Activated CD4-positive, alpha-beta T cell treated with anti-CD3 and anti-CD28 coated beads for 36 hours (primary cell): ENCODE measurements around the gene WRNIP1. TPM values are rescaled to one million over a fixed set of nuclear protein-coding genes. Genes with fewer than 3 reads are reported as not detected.

Experiments
- ATAC-seq: fragments of 200-7000 bp; cut with Tn5 transposase; one replicate; pipeline ENCODE4 v1.10.0; 2021; ENCODE audit warnings: mild to moderate bottlenecking, moderate library complexity
- CTCF ChIA-PET: fragments of 350-600 bp; sonication (Branson Sonifier 250); formaldehyde crosslinking; loops from one replicate; lab custom pipeline; 2021; ENCODE audit warnings: antibody characterized with exemption; lab: Charles Lee
- POLR2A ChIA-PET: fragments of 350-600 bp; sonication (Branson Sonifier 250); formaldehyde crosslinking; loops from one replicate; lab custom pipeline; 2021; ENCODE audit warnings: antibody characterized with exemption, inconsistent platforms; lab: Charles Lee
- DNase-seq: peaks from one replicate; pipeline ENCODE4 v3.0.0-alpha.2; 2020
- H3K27ac Mint-ChIP-seq: one replicate; pipeline ENCODE4 v1.8.0; 2021; ENCODE audit warnings: mixed read lengths
- H3K27me3 Mint-ChIP-seq: one replicate; pipeline ENCODE4 v1.8.0; 2021; ENCODE audit warnings: mixed read lengths
- H3K36me3 Mint-ChIP-seq: one replicate; pipeline ENCODE4 v1.8.0; 2021; ENCODE audit warnings: low read depth, mixed read lengths
- H3K4me1 Mint-ChIP-seq: one replicate; pipeline ENCODE4 v1.8.0; 2021; ENCODE audit warnings: mixed read lengths
- H3K4me3 Mint-ChIP-seq: one replicate; pipeline ENCODE4 v1.8.0; 2021; ENCODE audit warnings: mild to moderate bottlenecking, moderate library complexity, mixed read lengths
- H3K9me3 Mint-ChIP-seq: one replicate; pipeline ENCODE4 v1.8.0; 2021; ENCODE audit warnings: low read depth, mixed read lengths
- intact Hi-C, 2 experiments: fragments of 100-400 bp; cut with DNase I in 1 of 2; cut with micrococcal nuclease in 1 of 2; formaldehyde crosslinking; loops; one replicate each; pipeline versions ENCODE4 v1.14.2 to v1.15.1; 2022 to 2024; cut with DNase I, micrococcal nuclease
- total RNA-seq, 2 experiments: library from RNA; stranded (reverse); gene quantifications; one replicate each; pipeline ENCODE4 v1.2.3, GENCODE V29; 2021

The WRNIP1 gene
- total RNA-seq, 2 experiments from 2014 or later = 41.6 to 42.3 TPM

- no peak overlapping the region for H3K27ac Mint-ChIP-seq
- DNase-seq (no peak), ATAC-seq (no peak)
- H3K4me1 Mint-ChIP-seq = peaks cover 13% of the 10 kb centered on the region
- H3K9me3 Mint-ChIP-seq = no peaks in the 10 kb centered on the region
- H3K36me3 Mint-ChIP-seq = peaks cover 2% of the 10 kb centered on the region
- ChIA-PET CTCF (interaction anchor here (1.2 kb wide), 1 partner anchor 129 kb away, joined by 6 read pairs; no protein-coding TSS in a partner anchor), POLR2A (no interaction called here)
- intact Hi-C loops = no loop called here
- no peak overlapping the region for H3K4me3 Mint-ChIP-seq
- H3K27me3 Mint-ChIP-seq = no peaks in the 10 kb centered on the region
These were observed 37.4 kb downstream of the WRNIP1 start for GRCh38 chr6:2802521-2803060.

- DNase-seq (no peak), ATAC-seq (no peak)
- intact Hi-C loops = no loop called here
- Mint-ChIP-seq H3K27me3 (no peaks in the 10 kb centered on the region), H3K36me3 (peaks cover 2% of the 10 kb centered on the region), H3K9me3 (no peaks in the 10 kb centered on the region), H3K4me3 (no peak overlapping the region), H3K27ac (no peak overlapping the region), H3K4me1 (peaks cover 13% of the 10 kb centered on the region)
- ChIA-PET CTCF (interaction anchor here (0.9 kb wide), 1 partner anchor 13 kb away, joined by 3 read pairs; no protein-coding TSS in a partner anchor), POLR2A (no interaction called here)
These were observed 38.7 kb downstream of the WRNIP1 start for GRCh38 chr6:2803731-2804429.

- ATAC-seq (no peak), DNase-seq (no peak)
- ChIA-PET CTCF (interaction anchor here (0.9 kb wide), 1 partner anchor 13 kb away, joined by 3 read pairs; no protein-coding TSS in a partner anchor), POLR2A (no interaction called here)
- Mint-ChIP-seq H3K36me3 (no peaks in the 10 kb centered on the region), H3K27ac (no peak overlapping the region), H3K9me3 (no peaks in the 10 kb centered on the region), H3K4me3 (no peak overlapping the region), H3K4me1 (peaks cover 10% of the 10 kb centered on the region), H3K27me3 (no peaks in the 10 kb centered on the region)
- intact Hi-C loops = no loop called here
These were observed 39.3 kb downstream of the WRNIP1 start for GRCh38 chr6:2804516-2804915.

GRCh38 chr6:2805031-2805430, 39.8 kb downstream of the WRNIP1 start:
- no peaks in the 10 kb centered on the region for H3K9me3 Mint-ChIP-seq
- no peak for DNase-seq
- CTCF ChIA-PET = no interaction called here

GRCh38 chr6:2806644-2807043, 41.5 kb downstream of the WRNIP1 start:
- POLR2A ChIA-PET = no interaction called here
- Mint-ChIP-seq H3K9me3 (no peaks in the 10 kb centered on the region), H3K27ac (peak overlapping the region; percentile 27), H3K27me3 (no peaks in the 10 kb centered on the region), H3K4me1 (peaks cover 12% of the 10 kb centered on the region), H3K36me3 (no peaks in the 10 kb centered on the region), H3K4me3 (no peak overlapping the region)
- no peak for ATAC-seq
- CTCF ChIA-PET = interaction anchor here (0.6 to 1.6 kb wide), 3 partner anchors 35 to 181 kb away, joined by 3 to 7 read pairs (median 4); partner anchors contain the start of gene SERPINB1
- intact Hi-C loops = no loop called here
- no peak for DNase-seq

More at GRCh38 chr6:2805031-2805430, 39.8 kb downstream of the WRNIP1 start:
- Mint-ChIP-seq H3K27me3 (no peaks in the 10 kb centered on the region), H3K4me1 (peaks cover 10% of the 10 kb centered on the region), H3K27ac (no peak overlapping the region), H3K4me3 (no peak overlapping the region), H3K36me3 (no peaks in the 10 kb centered on the region)
- no peak for ATAC-seq
- POLR2A ChIA-PET = no interaction called here
- intact Hi-C loops = no loop called here

GRCh38 chr6:2807342-2808090, 42.3 kb downstream of the WRNIP1 start:
- H3K27ac Mint-ChIP-seq = no peak overlapping the region
- no peak for DNase-seq
- peaks cover 12% of the 10 kb centered on the region for H3K4me1 Mint-ChIP-seq
- H3K9me3 Mint-ChIP-seq = no peaks in the 10 kb centered on the region
- intact Hi-C loops = no loop called here
- H3K4me3 Mint-ChIP-seq = no peak overlapping the region
- H3K36me3 Mint-ChIP-seq = peaks cover 2% of the 10 kb centered on the region
- ATAC-seq = no peak
- ChIA-PET POLR2A (no interaction called here), CTCF (interaction anchor here (0.9 to 1.6 kb wide), 2 partner anchors 34 to 38 kb away, joined by 4 to 7 read pairs; partner anchors contain the start of gene SERPINB1)
- H3K27me3 Mint-ChIP-seq = no peaks in the 10 kb centered on the region

GRCh38 chr6:2809015-2809414, 43.8 kb downstream of the WRNIP1 start:
- DNase-seq = no peak
- ATAC-seq = no peak
- H3K27ac Mint-ChIP-seq = no peak overlapping the region
- intact Hi-C loops = no loop called here
- ChIA-PET POLR2A (no interaction called here), CTCF (interaction anchor here (1.6 kb wide), 1 partner anchor 37 kb away, joined by 5 read pairs; no protein-coding TSS in a partner anchor)
- peaks cover 12% of the 10 kb centered on the region for H3K4me1 Mint-ChIP-seq
- H3K36me3 Mint-ChIP-seq = peaks cover 4% of the 10 kb centered on the region
- no peaks in the 10 kb centered on the region for H3K27me3 Mint-ChIP-seq
- peaks cover 1% of the 10 kb centered on the region for H3K9me3 Mint-ChIP-seq
- H3K4me3 Mint-ChIP-seq = no peak overlapping the region

GRCh38 chr6:2810092-2810671, 45.0 kb downstream of the WRNIP1 start:
- ChIA-PET CTCF (interaction anchor here (1.4 to 1.6 kb wide), 2 partner anchors 36 to 122 kb away, joined by 3 to 5 read pairs; no protein-coding TSS in a partner anchor), POLR2A (no interaction called here)
- Mint-ChIP-seq H3K27ac (no peak overlapping the region), H3K4me1 (peaks cover 12% of the 10 kb centered on the region), H3K27me3 (no peaks in the 10 kb centered on the region), H3K36me3 (peaks cover 4% of the 10 kb centered on the region), H3K9me3 (peaks cover 4% of the 10 kb centered on the region), H3K4me3 (no peak overlapping the region)
- intact Hi-C loops = no loop called here
- DNase-seq (no peak), ATAC-seq (peak; percentile 86)

GRCh38 chr6:2812695-2813094, 47.5 kb downstream of the WRNIP1 start:
- POLR2A ChIA-PET = no interaction called here

GRCh38 chr6:2816158-2816557, 51.0 kb downstream of the WRNIP1 start:
- no peaks in the 10 kb centered on the region for H3K27me3 Mint-ChIP-seq
- peaks cover 25% of the 10 kb centered on the region for H3K9me3 Mint-ChIP-seq
- H3K27ac Mint-ChIP-seq = no peak overlapping the region
- no peak for DNase-seq
- ATAC-seq = no peak
- H3K36me3 Mint-ChIP-seq = peaks cover 17% of the 10 kb centered on the region
- peaks cover 38% of the 10 kb centered on the region for H3K4me1 Mint-ChIP-seq
- intact Hi-C loops = no loop called here
- H3K4me3 Mint-ChIP-seq = no peak overlapping the region
- ChIA-PET POLR2A (interaction anchor here (1.2 kb wide), 1 partner anchor 19 kb away, joined by 3 read pairs; no protein-coding TSS in a partner anchor), CTCF (interaction anchor here (1.0 to 1.2 kb wide), 2 partner anchors 25 to 174 kb away, joined by 3 to 4 read pairs; no protein-coding TSS in a partner anchor)

More at GRCh38 chr6:2812695-2813094, 47.5 kb downstream of the WRNIP1 start:
- no peak overlapping the region for H3K4me3 Mint-ChIP-seq
- CTCF ChIA-PET = interaction anchor here (0.5 kb wide), 1 partner anchor 66 kb away, joined by 3 read pairs; no protein-coding TSS in a partner anchor
- intact Hi-C loops = no loop called here
- no peaks in the 10 kb centered on the region for H3K27me3 Mint-ChIP-seq
- DNase-seq (no peak), ATAC-seq (no peak)
- peaks cover 18% of the 10 kb centered on the region for H3K4me1 Mint-ChIP-seq
- H3K36me3 Mint-ChIP-seq = peaks cover 17% of the 10 kb centered on the region
- H3K9me3 Mint-ChIP-seq = peaks cover 25% of the 10 kb centered on the region
- H3K27ac Mint-ChIP-seq = no peak overlapping the region
